Prostate gland (tissue), 2 donors: ENCODE results near the gene PDLIM1. TPM values are rescaled to one million over a fixed set of nuclear protein-coding genes. Genes with fewer than 3 reads are reported as not detected.

ENCODE experiments used
- DNase-seq: peaks from one replicate; pipeline ENCODE4 v3.0.0-alpha.2; 2019; ENCODE audit warnings: low spot score
- H3K27ac ChIP-seq, 2 donors: fragments of 200-600 bp; sonication (generic); 2 replicates each; pipeline ENCODE4 v1.5.1; 2017 to 2019
- H3K27me3 ChIP-seq: fragments of 200-600 bp; sonication (generic); replicated peaks from 2 replicates; pipeline ENCODE4 v1.5.1; 2019; ENCODE audit not compliant: insufficient read depth
- H3K36me3 ChIP-seq, 2 donors: fragments of 200-600 bp; sonication (generic); 1 replicate in 1 of 2; 2 replicates in 1 of 2; pipeline versions ENCODE4 v1.5.1 to v1.8.1; 2017 to 2019
- H3K4me1 ChIP-seq: fragments of 200-600 bp; sonication (generic); replicated peaks from 2 replicates; pipeline ENCODE4 v1.5.1; 2019
- H3K4me3 ChIP-seq, 2 donors: fragments of 200-600 bp; sonication (generic); 2 replicates each; pipeline ENCODE4 v1.5.1; 2017 to 2019
- H3K9me3 ChIP-seq: fragments of 200-600 bp; sonication (generic); 2 replicates; pipeline ENCODE4 v1.5.1; 2017
- CTCF ChIP-seq, 4 experiments: fragments of 200-600 bp in 2 of 4; fragments of 450-650 bp in 2 of 4; sonication (generic) in 2 of 4; IDR thresholded peaks; 1 replicate in 3 of 4; 2 replicates in 1 of 4; pipeline ENCODE4 v1.5.1; 2016 to 2019; ENCODE audit warnings: antibody characterized with exemption in 4 of 4, mild to moderate bottlenecking in 2 of 4, moderate library complexity in 2 of 4
- POLR2A ChIP-seq: fragments of 450-650 bp; IDR thresholded peaks from one replicate; pipeline ENCODE4 v1.6.1; 2016; ENCODE audit warnings: antibody characterized with exemption, mild to moderate bottlenecking
- POLR2AphosphoS5 ChIP-seq: sonication (generic); formaldehyde crosslinking; IDR thresholded peaks from one replicate; pipeline ENCODE4 v1.6.1; 2017; ENCODE audit warnings: antibody characterized with exemption
- WGBS: methylation state at CpG from one replicate; pipeline ENCODE4 v1.1.5; 2018; 5-methylcytosine and 5-hydroxymethylcytosine counted together
- intact Hi-C: fragments of 100-400 bp; cut with DNase I; formaldehyde crosslinking; loops from one replicate; pipeline ENCODE4 v1.14.2; 2022
- total RNA-seq, 2 donors: library from RNA; depleted of rRNA; stranded (reverse); fragments of >200 nt; gene quantifications; one replicate each; pipeline ENCODE4 v1.1.0, GENCODE V29; 2016

PDLIM1 gene
- total RNA-seq, 2 donors from 2014 or later = 63.2 to 82.0 TPM

GRCh38 chr10:95253007-95253406, 37.8 kb downstream of the PDLIM1 start:
- H3K9me3 ChIP-seq = no peaks in the 10 kb centered on the region
- intact Hi-C loops = no loop called here
- H3K27me3 ChIP-seq = no peaks in the 10 kb centered on the region
- H3K4me3 ChIP-seq = no peak overlapping the region
- H3K4me1 ChIP-seq = no peaks in the 10 kb centered on the region
- no peak for TF ChIP-seq POLR2AphosphoS5
- TF ChIP-seq CTCF (IDR thresholded peaks at IDR 0.05) = no peak
- DNase-seq = no peak
- H3K36me3 ChIP-seq = no peaks in the 10 kb centered on the region
- H3K27ac ChIP-seq = no peak overlapping the region
- 80% methylated on average over 2 of the region's 2 CpGs for WGBS

DNA sequence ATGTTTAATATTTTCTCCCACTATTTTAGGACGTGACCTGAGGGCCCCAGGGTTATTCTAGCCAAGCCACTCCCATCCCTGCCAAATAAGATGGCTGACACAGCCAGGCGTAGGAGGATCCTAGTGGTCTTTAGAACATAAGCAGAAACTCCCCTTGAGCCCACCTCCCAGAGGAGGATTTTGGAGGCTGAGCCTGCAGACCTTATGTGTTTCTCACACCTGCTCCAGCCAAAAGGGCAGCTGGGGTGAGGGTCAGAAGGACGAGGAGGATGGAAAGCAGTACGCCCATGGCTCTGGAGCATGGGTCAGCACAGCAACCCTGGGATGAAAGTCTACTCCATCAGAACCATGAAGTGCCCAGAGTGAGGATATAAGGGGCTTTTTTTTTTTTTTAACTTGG, 39.9 kb downstream of the PDLIM1 start:
- Histone ChIP-seq H3K27ac (no peak overlapping the region), H3K36me3 (no peaks in the 10 kb centered on the region), H3K4me3 (no peak overlapping the region), H3K9me3 (no peaks in the 10 kb centered on the region), H3K4me1 (no peaks in the 10 kb centered on the region), H3K27me3 (no peaks in the 10 kb centered on the region)
- whole genome bisulfite sequencing = 90% methylated on average over 4 of the region's 4 CpGs
- TF ChIP-seq CTCF (IDR thresholded peaks at IDR 0.05) (no peak), POLR2A (no peak), POLR2AphosphoS5 (no peak)
- no peak for DNase-seq
- intact Hi-C loops = no loop called here

DNA sequence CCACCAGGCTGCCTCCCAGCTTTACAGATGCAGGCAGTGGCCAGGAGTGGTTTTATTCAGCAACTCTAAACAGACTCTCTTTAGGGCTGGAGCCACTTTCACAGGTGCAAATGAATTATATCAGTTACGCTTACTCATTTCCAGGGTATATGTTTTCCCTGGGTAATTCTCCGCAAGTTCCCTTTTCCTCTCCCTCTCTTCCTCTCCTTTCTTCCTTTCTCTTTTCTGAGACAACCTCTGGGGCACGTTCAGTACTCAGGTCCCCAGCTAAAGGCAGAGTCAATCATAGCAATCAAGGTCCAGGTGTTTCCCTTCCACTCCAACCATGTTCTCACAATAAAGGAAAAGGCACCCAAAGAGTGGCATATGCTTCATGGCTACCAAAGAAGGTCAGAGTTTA, 41.3 kb downstream of the PDLIM1 start:
- Histone ChIP-seq H3K4me1 (no peaks in the 10 kb centered on the region), H3K36me3 (no peaks in the 10 kb centered on the region)
- WGBS = 90% methylated on average over 3 of the region's 3 CpGs

GRCh38 chr10:95248989-95249388, 41.8 kb downstream of the PDLIM1 start:
- WGBS = 72% methylated on average over 3 of the region's 3 CpGs
- Histone ChIP-seq H3K27me3 (no peaks in the 10 kb centered on the region), H3K36me3 (no peaks in the 10 kb centered on the region), H3K27ac (no peak overlapping the region), H3K4me3 (no peak overlapping the region), H3K4me1 (no peaks in the 10 kb centered on the region), H3K9me3 (no peaks in the 10 kb centered on the region)
- no peak for DNase-seq
- no peak for TF ChIP-seq CTCF (IDR thresholded peaks at IDR 0.05)
- no peak for TF ChIP-seq POLR2A
- no peak for TF ChIP-seq POLR2AphosphoS5
- intact Hi-C loops = loop anchor here (5.0 to 10.0 kb wide), 3 partner anchors 64 to 624 kb away; no protein-coding TSS in a partner anchor

More for the DNA sequence above, 41.3 kb downstream of the PDLIM1 start:
- no peaks in the 10 kb centered on the region for H3K27me3 ChIP-seq
- TF ChIP-seq CTCF (IDR thresholded peaks at IDR 0.05) = no peak
- TF ChIP-seq POLR2A = no peak
- no peak for TF ChIP-seq POLR2AphosphoS5
- intact Hi-C loops = loop anchor here (5.0 to 10.0 kb wide), 3 partner anchors 65 to 625 kb away; no protein-coding TSS in a partner anchor
- no peaks in the 10 kb centered on the region for H3K9me3 ChIP-seq
- no peak for DNase-seq
- H3K27ac ChIP-seq = no peak overlapping the region
- no peak overlapping the region for H3K4me3 ChIP-seq

GRCh38 chr10:95247881-95248583, 42.8 kb downstream of the PDLIM1 start:
- no peak for TF ChIP-seq CTCF (IDR thresholded peaks at IDR 0.05)
- TF ChIP-seq POLR2AphosphoS5 = peak; percentile 53
- 83% methylated on average over 7 of the region's 7 CpGs for WGBS
- no peaks in the 10 kb centered on the region for H3K27me3 ChIP-seq
- no peak overlapping the region for H3K4me3 ChIP-seq
- DNase-seq = peak; percentile 55
- H3K36me3 ChIP-seq = no peaks in the 10 kb centered on the region
- no peaks in the 10 kb centered on the region for H3K9me3 ChIP-seq
- no peaks in the 10 kb centered on the region for H3K4me1 ChIP-seq
- intact Hi-C loops = loop anchor here (5.0 to 10.0 kb wide), 3 partner anchors 63 to 623 kb away; no protein-coding TSS in a partner anchor
- peak overlapping the region in 1 of 2 donors; percentile 1 for H3K27ac ChIP-seq
